ENCODE results near the gene MSMP.

DNA sequence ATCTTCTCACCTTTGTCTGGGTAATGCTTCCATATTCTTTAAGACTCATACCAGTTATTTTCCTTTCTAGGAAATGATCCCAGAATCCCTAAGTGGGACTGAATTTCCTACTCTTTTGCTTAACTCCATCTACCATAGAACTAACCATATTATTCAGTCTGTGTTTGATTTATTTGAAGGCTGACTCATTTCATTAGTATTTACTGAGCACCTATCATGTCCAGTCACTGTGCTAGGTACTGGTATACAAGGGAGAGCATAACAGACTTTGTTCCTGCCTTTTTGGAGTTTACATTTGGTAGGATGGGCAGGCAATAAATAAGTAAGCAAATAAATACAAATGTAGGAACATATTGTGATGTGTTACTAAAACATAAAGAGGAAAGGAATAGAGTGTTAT, 41.6 kb upstream of the MSMP start:
- TF ChIP-seq CTCF (IDR thresholded peaks at IDR 0.05), result no peak
- no peak for TF ChIP-seq POLR2AphosphoS5 (IDR thresholded peaks at IDR 0.05)
- no peak for TF ChIP-seq POLR2A (IDR thresholded peaks at IDR 0.05)
